ENCODE measurements around the gene MRPS26.

Gene MRPS26

GRCh38 chr20:3077618-3078134 is 31.8 kb downstream of the MRPS26 start:
- TF ChIP-seq CTCF (IDR thresholded peaks at IDR 0.05; ENCODE audit: low read depth, low read length): no peak
- H3K9me3 ChIP-seq (ENCODE audit: severe bottlenecking): no peaks in the 10 kb centered on the region
- H3K4me3 ChIP-seq (ENCODE audit: low read depth, low read length): no peak overlapping the region
- DNase-seq: no peak
- no peaks in the 10 kb centered on the region for H3K36me3 ChIP-seq
- H3K27ac ChIP-seq: no peak overlapping the region
- H3K27me3 ChIP-seq (ENCODE audit: insufficient read depth, low read depth, severe bottlenecking): no peaks in the 10 kb centered on the region

GRCh38 chr20:3080939-3081388 is 35.1 kb downstream of the MRPS26 start:
- H3K9me3 ChIP-seq (ENCODE audit: severe bottlenecking): no peaks in the 10 kb centered on the region
- TF ChIP-seq CTCF (IDR thresholded peaks at IDR 0.05; ENCODE audit: low read depth, low read length): no peak
- DNase-seq: no peak
- H3K36me3 ChIP-seq: no peaks in the 10 kb centered on the region
- H3K4me3 ChIP-seq (ENCODE audit: low read depth, low read length): no peak overlapping the region
- no peaks in the 10 kb centered on the region for H3K27me3 ChIP-seq (ENCODE audit: insufficient read depth, low read depth, severe bottlenecking)
- no peak overlapping the region for H3K27ac ChIP-seq

DNA sequence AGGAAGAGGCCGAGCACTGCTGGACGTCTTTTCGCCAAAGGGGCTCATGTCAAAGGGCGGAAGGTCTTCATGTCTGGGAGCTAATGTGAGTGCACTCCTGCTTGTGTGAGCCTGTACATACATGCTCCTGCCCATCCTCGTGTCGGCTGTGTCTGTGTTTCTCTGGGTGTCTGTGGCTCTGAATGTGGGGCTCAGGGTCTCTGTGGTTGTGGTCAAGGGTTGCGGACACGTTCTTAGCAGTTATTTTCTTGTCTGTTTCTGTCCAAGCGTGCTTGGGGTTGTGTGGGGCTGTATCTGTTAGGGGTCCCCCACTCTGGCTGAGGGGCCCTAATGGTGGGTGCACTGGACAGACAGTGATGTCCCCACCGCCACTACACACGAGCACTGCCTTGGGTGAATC is 35.8 kb downstream of the MRPS26 start:
- Histone ChIP-seq H3K36me3 (no peaks in the 10 kb centered on the region), H3K27ac (no peak overlapping the region), H3K9me3 (ENCODE audit: severe bottlenecking) (no peaks in the 10 kb centered on the region), H3K27me3 (ENCODE audit: insufficient read depth, low read depth, severe bottlenecking) (no peaks in the 10 kb centered on the region), H3K4me3 (ENCODE audit: low read depth, low read length) (no peak overlapping the region)
- TF ChIP-seq CTCF (IDR thresholded peaks at IDR 0.05; ENCODE audit: low read depth, low read length): no peak
- no peak for DNase-seq

- no peak for DNase-seq
- no peaks in the 10 kb centered on the region for H3K27me3 ChIP-seq (ENCODE audit: insufficient read depth, low read depth, severe bottlenecking)
- no peak for TF ChIP-seq CTCF (IDR thresholded peaks at IDR 0.05; ENCODE audit: low read depth, low read length)
- H3K36me3 ChIP-seq: no peaks in the 10 kb centered on the region
- no peaks in the 10 kb centered on the region for H3K9me3 ChIP-seq (ENCODE audit: severe bottlenecking)
- no peak overlapping the region for H3K27ac ChIP-seq
- H3K4me3 ChIP-seq (ENCODE audit: low read depth, low read length): no peak overlapping the region
Measured at GRCh38 chr20:3082306-3082951, 36.6 kb downstream of the MRPS26 start.

DNA sequence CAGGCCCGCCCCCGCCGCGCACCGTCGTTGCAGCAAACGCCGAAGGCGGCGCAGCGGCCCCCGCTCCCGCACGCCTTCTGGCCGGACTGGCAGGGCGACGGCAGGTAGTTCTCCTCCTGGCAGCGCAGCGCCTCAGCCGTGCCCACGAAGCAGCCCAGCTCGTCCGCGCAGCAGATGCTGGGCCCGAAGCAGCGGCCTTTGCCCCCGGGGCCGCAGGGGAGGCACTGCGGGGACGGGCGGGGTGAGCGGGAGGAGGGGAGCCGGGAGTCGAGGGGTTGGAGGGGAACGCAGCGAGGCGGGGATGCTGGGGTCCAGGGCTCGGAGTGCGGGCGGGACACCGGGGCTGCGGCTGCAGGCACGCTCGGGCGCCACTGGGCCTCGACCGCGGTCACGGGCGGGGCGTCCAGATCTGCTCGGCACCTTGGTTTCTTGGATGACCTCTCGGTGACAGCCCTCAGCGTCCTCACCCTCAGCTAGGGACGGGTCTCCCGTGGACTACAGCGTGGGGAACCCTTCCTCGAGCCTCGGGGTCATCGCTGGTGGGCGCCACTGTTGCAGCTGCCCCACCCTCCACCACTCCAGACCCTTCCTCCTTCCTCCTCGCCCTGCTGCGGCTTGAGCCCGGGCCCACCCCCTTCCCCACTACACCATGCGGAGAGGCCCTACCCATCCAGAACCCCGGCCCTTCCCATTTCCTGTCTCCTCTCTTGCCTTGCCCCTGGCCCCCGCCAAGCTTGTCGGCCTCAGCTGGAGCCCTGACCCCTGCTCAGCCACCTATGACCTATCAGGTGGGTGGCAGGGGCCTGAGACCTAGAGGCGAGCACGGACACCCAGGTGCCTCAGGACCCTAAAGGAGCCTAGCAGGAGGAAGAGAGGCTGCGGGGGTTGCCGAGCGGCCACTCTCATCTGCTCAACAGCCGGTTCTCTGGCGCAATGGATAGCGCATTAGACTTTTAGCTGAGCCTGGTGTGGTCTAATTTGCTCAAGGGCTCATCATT is 37.4 kb downstream of the MRPS26 start:
- Histone ChIP-seq H3K27ac (no peak overlapping the region), H3K36me3 (no peaks in the 10 kb centered on the region), H3K9me3 (ENCODE audit: severe bottlenecking) (no peaks in the 10 kb centered on the region), H3K27me3 (ENCODE audit: insufficient read depth, low read depth, severe bottlenecking) (no peaks in the 10 kb centered on the region), H3K4me3 (ENCODE audit: low read depth, low read length) (no peak overlapping the region)
- no peak for TF ChIP-seq CTCF (IDR thresholded peaks at IDR 0.05; ENCODE audit: low read depth, low read length)
- DNase-seq: no peak

All from WERI-Rb-1 (cell line).